ENCODE results near the gene MGAT5B. TPM values are rescaled to one million over a fixed set of nuclear protein-coding genes. Genes with fewer than 3 reads are reported as not detected.

Gene MGAT5B
- total RNA-seq, 2 donors from 2014 or later, result 0.05 to 0.27 TPM

DNA sequence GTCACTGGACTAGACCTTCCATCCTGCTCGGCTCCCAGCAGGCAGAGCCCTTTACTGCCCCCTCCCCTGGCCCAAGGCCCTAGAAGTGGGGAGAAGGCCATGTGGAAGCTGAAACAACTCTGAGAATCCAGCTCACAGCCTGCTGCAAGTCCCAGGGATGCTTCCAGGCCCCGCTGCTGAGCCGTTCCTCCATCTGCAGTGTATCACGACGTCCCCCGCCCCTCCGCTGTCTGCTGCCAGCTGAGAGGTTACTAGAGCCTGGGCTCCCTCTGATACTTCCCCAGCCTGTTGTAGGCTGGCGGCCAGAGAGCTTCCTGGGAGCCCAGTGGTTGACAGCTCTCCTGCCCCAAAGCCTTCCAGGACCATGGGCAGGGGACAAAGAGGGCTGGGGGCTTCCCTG, 118.2 kb downstream of the MGAT5B start:
- H3K27ac ChIP-seq, result no peak overlapping the region
- no peak for DNase-seq
- no peak overlapping the region for H3K9ac ChIP-seq (ENCODE audit: low read depth in 2 of 2, low read length in 2 of 2)
- no peaks in the 10 kb centered on the region for H3K9me3 ChIP-seq
- H3K4me3 ChIP-seq, result no peak overlapping the region
- TF ChIP-seq CTCF (IDR thresholded peaks at IDR 0.05), result no peak
- intact Hi-C loops (cut with DNase I), result no loop called here
- H3K36me3 ChIP-seq, result no peaks in the 10 kb centered on the region
- H3K4me1 ChIP-seq, result no peaks in the 10 kb centered on the region
- H3K27me3 ChIP-seq, result no peaks in the 10 kb centered on the region

DNA sequence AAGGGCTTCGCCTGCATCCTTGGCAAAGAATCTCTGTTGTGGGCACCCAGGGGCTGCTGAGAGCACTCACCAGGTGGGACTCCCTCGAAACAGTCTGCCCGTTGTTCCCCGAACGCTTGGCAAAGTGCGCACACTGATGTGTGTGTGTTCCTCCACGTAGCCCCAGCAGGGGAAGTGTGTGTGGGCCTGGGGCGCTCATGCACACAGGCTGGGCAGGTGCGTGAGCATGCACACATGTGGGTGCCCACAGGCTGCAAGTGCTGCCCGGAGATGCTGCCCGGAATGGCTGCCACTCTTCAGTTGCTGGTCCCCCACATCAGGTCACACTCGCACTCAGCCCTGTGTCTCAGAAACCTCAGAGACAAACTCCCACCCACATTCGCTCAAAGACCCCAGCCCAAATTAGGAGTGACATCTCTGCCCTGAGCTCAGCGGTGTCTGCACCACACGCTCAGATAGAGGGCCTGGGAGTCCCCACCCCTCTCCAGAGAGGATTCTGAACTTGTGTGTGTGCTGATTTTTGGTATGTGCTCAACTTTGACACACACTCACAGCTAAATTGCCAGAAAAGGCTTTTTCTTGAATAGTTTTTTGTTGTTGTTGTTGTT, 119.4 kb downstream of the MGAT5B start:
- Histone ChIP-seq H3K4me1 (no peaks in the 10 kb centered on the region), H3K9ac (ENCODE audit: low read depth in 2 of 2, low read length in 2 of 2) (no peak overlapping the region), H3K36me3 (no peaks in the 10 kb centered on the region), H3K27ac (no peak overlapping the region), H3K27me3 (no peaks in the 10 kb centered on the region), H3K4me3 (no peak overlapping the region), H3K9me3 (no peaks in the 10 kb centered on the region)
- intact Hi-C loops (cut with DNase I), result no loop called here
- DNase-seq, result no peak
- TF ChIP-seq CTCF (IDR thresholded peaks at IDR 0.05), result no peak

DNA sequence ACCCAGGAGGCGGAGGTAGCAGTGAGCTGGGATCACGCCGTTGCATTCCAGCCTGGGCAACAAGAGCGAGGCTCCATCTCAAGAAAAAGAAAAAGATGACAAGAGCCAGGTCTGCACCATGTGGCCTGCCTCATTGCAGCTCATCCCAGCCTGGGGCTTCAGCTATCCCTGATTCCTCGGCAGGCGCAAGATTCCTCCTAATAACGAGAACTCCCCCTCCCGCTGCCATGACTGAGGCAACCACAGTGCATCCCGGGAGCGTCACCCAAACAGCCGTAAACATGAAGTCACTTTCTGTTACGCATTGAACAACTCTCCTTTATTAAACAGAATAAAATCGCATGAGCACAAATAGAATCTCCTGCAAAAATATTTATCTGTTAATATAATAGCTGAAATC, 120.6 kb downstream of the MGAT5B start:
- no peaks in the 10 kb centered on the region for H3K4me1 ChIP-seq
- H3K27me3 ChIP-seq, result no peaks in the 10 kb centered on the region
- DNase-seq, result no peak
- H3K9ac ChIP-seq (ENCODE audit: low read depth in 2 of 2, low read length in 2 of 2), result no peak overlapping the region
- no peaks in the 10 kb centered on the region for H3K9me3 ChIP-seq
- intact Hi-C loops (cut with DNase I), result no loop called here
- H3K27ac ChIP-seq, result no peak overlapping the region
- no peak for TF ChIP-seq CTCF (IDR thresholded peaks at IDR 0.05)
- no peak overlapping the region for H3K4me3 ChIP-seq
- H3K36me3 ChIP-seq, result no peaks in the 10 kb centered on the region

- H3K4me3 ChIP-seq, result no peak overlapping the region
- H3K27me3 ChIP-seq, result no peaks in the 10 kb centered on the region
- no peak for TF ChIP-seq CTCF (IDR thresholded peaks at IDR 0.05)
- H3K27ac ChIP-seq, result no peak overlapping the region
- no peak for DNase-seq
- no peaks in the 10 kb centered on the region for H3K4me1 ChIP-seq
- H3K9ac ChIP-seq (ENCODE audit: low read depth in 2 of 2, low read length in 2 of 2), result no peak overlapping the region
- H3K9me3 ChIP-seq, result no peaks in the 10 kb centered on the region
- intact Hi-C loops (cut with DNase I), result no loop called here
- H3K36me3 ChIP-seq, result no peaks in the 10 kb centered on the region
Observed at GRCh38 chr17:76989519-76989918, 121.3 kb downstream of the MGAT5B start.

GRCh38 chr17:76992891-76993290, 124.7 kb downstream of the MGAT5B start:
- no peak overlapping the region for H3K27ac ChIP-seq
- no peaks in the 10 kb centered on the region for H3K27me3 ChIP-seq
- TF ChIP-seq CTCF (IDR thresholded peaks at IDR 0.05), result no peak
- no peaks in the 10 kb centered on the region for H3K9me3 ChIP-seq
- H3K4me1 ChIP-seq, result no peaks in the 10 kb centered on the region
- intact Hi-C loops (cut with DNase I), result no loop called here
- no peak overlapping the region for H3K9ac ChIP-seq (ENCODE audit: low read depth in 2 of 2, low read length in 2 of 2)
- no peak for DNase-seq
- no peak overlapping the region for H3K4me3 ChIP-seq
- no peaks in the 10 kb centered on the region for H3K36me3 ChIP-seq

Data from colonic mucosa (tissue), 4 donors.